Lung (tissue), 12 donors: ENCODE results near the gene PTS. TPM values are rescaled to one million over a fixed set of nuclear protein-coding genes. Genes with fewer than 3 reads are reported as not detected.

ENCODE experiments used
- ATAC-seq: fragments of 200-7000 bp; cut with Tn5 transposase; one replicate; pipeline ENCODE4 v1.9.1; 2020; ENCODE audit warnings: moderate number of reproducible peaks; ENCODE audit not compliant: insufficient read depth, low FRiP score
- DNase-seq, 3 donors: peaks; one replicate each; pipeline ENCODE4 v3.0.0-alpha.2; 2013 to 2017
- H3K27ac ChIP-seq, 2 donors: one replicate each; pipeline ENCODE4 v1.5.1; 2013; ENCODE audit warnings: mild to moderate bottlenecking in 2 of 2, moderate library complexity in 2 of 2, control low read depth in 1 of 2, inconsistent platforms in 1 of 2, low read depth in 1 of 2, low read length in 1 of 2
- H3K27me3 ChIP-seq, 3 donors: one replicate each; pipeline ENCODE4 v1.5.1; 2013; ENCODE audit warnings: low read length in 2 of 3; ENCODE audit not compliant: control insufficient read depth in 3 of 3, insufficient read depth in 3 of 3
- H3K36me3 ChIP-seq, 4 donors: one replicate each; pipeline ENCODE4 v1.5.1; 2013; ENCODE audit warnings: low read length in 4 of 4, mild to moderate bottlenecking in 1 of 4, moderate library complexity in 1 of 4; ENCODE audit not compliant: control insufficient read depth in 4 of 4, insufficient read depth in 4 of 4
- H3K4me1 ChIP-seq, 5 donors: one replicate each; pipeline ENCODE4 v1.5.1; 2013; ENCODE audit warnings: low read length in 5 of 5, mild to moderate bottlenecking in 2 of 5, moderate library complexity in 1 of 5; ENCODE audit not compliant: control insufficient read depth in 5 of 5, insufficient read depth in 5 of 5
- H3K4me3 ChIP-seq: one replicate; pipeline ENCODE4 v1.5.1; 2013; ENCODE audit warnings: mild to moderate bottlenecking, control low read depth, moderate library complexity
- H3K9ac ChIP-seq, 2 donors: one replicate each; pipeline ENCODE4 v1.5.1; 2013; ENCODE audit warnings: low read length in 2 of 2, control low read depth in 1 of 2; ENCODE audit not compliant: insufficient read depth in 1 of 2
- H3K9me3 ChIP-seq, 4 donors: one replicate each; pipeline ENCODE4 v1.5.1; 2013; ENCODE audit warnings: low read length in 3 of 4, mild to moderate bottlenecking in 1 of 4, moderate library complexity in 1 of 4; ENCODE audit not compliant: control insufficient read depth in 4 of 4, insufficient read depth in 3 of 4
- CTCF ChIP-seq: IDR thresholded peaks from 2 replicates; pipeline ENCODE4 v1.5.1; 2012; ENCODE audit warnings: mild to moderate bottlenecking; ENCODE audit errors: control extremely low read depth, extremely low read depth
- WGBS, 2 donors: extraction: QIAGEN DNeasy Blood & Tissue Kit; methylation state at CpG; one replicate each; pipeline ENCODE4 v1.1.7; 2013; 5-methylcytosine and 5-hydroxymethylcytosine counted together
- polyA plus RNA-seq, 2 donors: library from polyadenylated mRNA; stranded (reverse); fragments of 200-250 nt; gene quantifications; one replicate each; pipeline ENCODE4 v1.2.1, GENCODE V29; 2013
- total RNA-seq, 2 donors: library from RNA; depleted of rRNA in 1 of 2; stranded (reverse); fragments of >200 nt in 1 of 2; gene quantifications; one replicate each; pipeline ENCODE4 v1.2.1, GENCODE V29; 2014 to 2021
- donor health status: control.
- donor health status: control.
- donor health status: Bipolar disorder and iron deficiency.
- donor health status: healthy.
- donor health status: DM: yes; HTN: yes; CAD: no.

Gene PTS
- total and polyA plus RNA-seq, 4 donors = 19.3 to 60.5 (median 25.1) TPM

- TF ChIP-seq CTCF = no peak
- Histone ChIP-seq H3K4me1 (peaks cover 0 to 10% (median 5%) of the 10 kb centered on the region in 5 donors), H3K27ac (no peak overlapping the region), H3K9me3 (no peaks in the 10 kb centered on the region), H3K36me3 (peaks cover 7 to 22% (median 8%) of the 10 kb centered on the region in 4 donors), H3K9ac (no peak overlapping the region), H3K4me3 (no peak overlapping the region), H3K27me3 (no peaks in the 10 kb centered on the region)
- WGBS, 2 donors = 96 to 98% methylated on average over 2 of the region's 2 CpGs
- DNase-seq = no peak
- no peak for ATAC-seq
These were observed 2.5 kb downstream of the PTS start for GRCh38 chr11:112228706-112229105.

- ATAC-seq (no peak), DNase-seq (no peak)
- Histone ChIP-seq H3K27ac (no peak overlapping the region), H3K4me1 (peaks cover 0 to 10% (median 5%) of the 10 kb centered on the region in 5 donors), H3K27me3 (no peaks in the 10 kb centered on the region), H3K36me3 (peaks cover 8 to 24% (median 10%) of the 10 kb centered on the region in 4 donors), H3K4me3 (no peak overlapping the region), H3K9ac (no peak overlapping the region), H3K9me3 (no peaks in the 10 kb centered on the region)
- WGBS, 2 donors = 95 to 97% methylated on average over 7 of the region's 7 CpGs
- TF ChIP-seq CTCF = no peak
These were observed 2.9 kb downstream of the PTS start for GRCh38 chr11:112229159-112229558.

GRCh38 chr11:112229746-112230433 lies 3.7 kb downstream of the PTS start:
- 63 to 89% methylated on average over 3 of the region's 3 CpGs for WGBS, 2 donors
- no peak for DNase-seq
- no peak overlapping the region for H3K9ac ChIP-seq
- no peak overlapping the region for H3K27ac ChIP-seq
- peaks cover 8 to 24% (median 10%) of the 10 kb centered on the region in 4 donors for H3K36me3 ChIP-seq
- ATAC-seq = no peak
- no peak overlapping the region for H3K4me3 ChIP-seq
- no peaks in the 10 kb centered on the region for H3K27me3 ChIP-seq
- TF ChIP-seq CTCF = no peak
- peaks cover 0 to 10% (median 5%) of the 10 kb centered on the region in 5 donors for H3K4me1 ChIP-seq
- H3K9me3 ChIP-seq = no peaks in the 10 kb centered on the region

- no peak for ATAC-seq
- WGBS, 2 donors = 88% methylated on average over 2 of the region's 2 CpGs
- no peak for TF ChIP-seq CTCF
These were observed 5.7 kb downstream of the PTS start for GRCh38 chr11:112231952-112232351.

More at GRCh38 chr11:112231952-112232351, 5.7 kb downstream of the PTS start:
- no peak for DNase-seq
- no peak overlapping the region for H3K27ac ChIP-seq
- no peak overlapping the region for H3K4me3 ChIP-seq
- H3K4me1 ChIP-seq = peaks cover 0 to 10% (median 4%) of the 10 kb centered on the region in 5 donors
- H3K36me3 ChIP-seq = peaks cover 15 to 36% (median 23%) of the 10 kb centered on the region in 4 donors
- H3K9me3 ChIP-seq = no peaks in the 10 kb centered on the region
- peak overlapping the region in 1 of 2 donors; percentile 6 for H3K9ac ChIP-seq
- H3K27me3 ChIP-seq = no peaks in the 10 kb centered on the region
